SK-N-SH treated with all-trans-retinoic acid at 6 μM for 48 hours (cell line): ENCODE results near the gene CDK12.

Experiments
- ATAC-seq: fragments of 200-7000 bp; cut with Tn5 transposase; 3 replicates; pipeline ENCODE4 v1.9.1; 2020; ENCODE audit warnings: mild to moderate bottlenecking, moderate library complexity
- ARNTL ChIP-seq: fragments of 450-650 bp; formaldehyde crosslinking; IDR thresholded peaks from 2 replicates; pipeline ENCODE4 v1.5.0; 2020; ENCODE audit warnings: low read depth, mild to moderate bottlenecking, moderate library complexity, borderline replicate concordance
- BACH2 ChIP-seq: fragments of 250-450 bp; sonication (Bioruptor Pico); IDR thresholded peaks from 2 replicates; pipeline ENCODE4 v1.9.0; 2021; ENCODE audit warnings: mild to moderate bottlenecking, borderline replicate concordance
- CSDC2 ChIP-seq: fragments of 250-450 bp; sonication (Bioruptor Pico); IDR thresholded peaks from 2 replicates; pipeline ENCODE4 v1.5.0; 2020; ENCODE audit warnings: mild to moderate bottlenecking, moderate library complexity
- ESRRG ChIP-seq: fragments of 250-450 bp; sonication (Bioruptor Pico); IDR thresholded peaks from 2 replicates; pipeline ENCODE4 v1.6.1; 2021; ENCODE audit warnings: mild to moderate bottlenecking
- ISL1 ChIP-seq: fragments of 250-450 bp; sonication (Bioruptor Pico); IDR thresholded peaks from 2 replicates; pipeline ENCODE4 v2.1.2; 2022; ENCODE audit warnings: mild to moderate bottlenecking, moderate library complexity
- OSR1 ChIP-seq: fragments of 250-450 bp; sonication (Bioruptor Pico); IDR thresholded peaks from 2 replicates; pipeline ENCODE4 v1.8.0; 2022; ENCODE audit warnings: moderate library complexity, mild to moderate bottlenecking, inconsistent platforms
- PPARA ChIP-seq: fragments of 250-450 bp; sonication (Bioruptor Pico); IDR thresholded peaks from 2 replicates; pipeline ENCODE4 v1.5.0; 2020; ENCODE audit warnings: mild to moderate bottlenecking, borderline replicate concordance
- RARB ChIP-seq: fragments of 250-450 bp; sonication (Bioruptor Pico); IDR thresholded peaks from 2 replicates; pipeline ENCODE4 v1.8.0; 2021; ENCODE audit warnings: mild to moderate bottlenecking, moderate library complexity
- TCF4 ChIP-seq: fragments of 250-450 bp; sonication (Bioruptor Pico); IDR thresholded peaks from 2 replicates; pipeline ENCODE4 v1.8.0; 2021; ENCODE audit warnings: mild to moderate bottlenecking, moderate library complexity, borderline replicate concordance
- TOX ChIP-seq: fragments of 250-450 bp; sonication (Bioruptor Pico); IDR thresholded peaks from 2 replicates; pipeline ENCODE4 v1.8.0; 2021; ENCODE audit warnings: mild to moderate bottlenecking, moderate library complexity, borderline replicate concordance
- ZFP3 ChIP-seq: fragments of 250-450 bp; sonication (Bioruptor Pico); IDR thresholded peaks from 2 replicates; pipeline ENCODE4 v1.5.0; 2020; ENCODE audit warnings: mild to moderate bottlenecking, moderate library complexity
- ZFP30 ChIP-seq: fragments of 450-650 bp; formaldehyde crosslinking; IDR thresholded peaks from 2 replicates; pipeline ENCODE4 v1.5.0; 2022; ENCODE audit warnings: mild to moderate bottlenecking, moderate library complexity
- ZNF565 ChIP-seq: fragments of 450-650 bp; formaldehyde crosslinking; conservative IDR thresholded peaks from 2 replicates; pipeline ENCODE4 v1.5.0; 2020; ENCODE audit warnings: low read depth, mild to moderate bottlenecking, moderate library complexity
- ZNF70 ChIP-seq: fragments of 450-650 bp; formaldehyde crosslinking; IDR thresholded peaks from 2 replicates; pipeline ENCODE4 v1.5.0; 2020; ENCODE audit warnings: mild to moderate bottlenecking, moderate library complexity
- ZNF8 ChIP-seq: fragments of 450-650 bp; formaldehyde crosslinking; IDR thresholded peaks from 2 replicates; pipeline ENCODE4 v1.5.0; 2020; ENCODE audit warnings: mild to moderate bottlenecking, moderate library complexity
- TF ChIP-seq, protein P1 (sequence below): fragments of 250-450 bp; sonication (Bioruptor Pico); IDR thresholded peaks from 2 replicates; pipeline ENCODE4 v1.5.1; 2021; ENCODE audit warnings: mild to moderate bottlenecking, moderate library complexity
- TF ChIP-seq, protein P2 (sequence below): fragments of 250-450 bp; sonication (Bioruptor Pico); IDR thresholded peaks from 2 replicates; pipeline ENCODE4 v1.8.0; 2020; ENCODE audit warnings: mild to moderate bottlenecking, moderate library complexity, borderline replicate concordance
- TF ChIP-seq, protein P3 (sequence below): fragments of 250-450 bp; sonication (Bioruptor Pico); IDR thresholded peaks from 2 replicates; pipeline ENCODE4 v1.5.1; 2020; ENCODE audit warnings: low read depth, mild to moderate bottlenecking, moderate library complexity
- TF ChIP-seq, protein P4 (sequence below): fragments of 250-450 bp; sonication (Bioruptor Pico); IDR thresholded peaks from 2 replicates; pipeline ENCODE4 v1.8.0; 2021; ENCODE audit warnings: low read depth, mild to moderate bottlenecking, moderate library complexity, borderline replicate concordance

The CDK12 gene

DNA sequence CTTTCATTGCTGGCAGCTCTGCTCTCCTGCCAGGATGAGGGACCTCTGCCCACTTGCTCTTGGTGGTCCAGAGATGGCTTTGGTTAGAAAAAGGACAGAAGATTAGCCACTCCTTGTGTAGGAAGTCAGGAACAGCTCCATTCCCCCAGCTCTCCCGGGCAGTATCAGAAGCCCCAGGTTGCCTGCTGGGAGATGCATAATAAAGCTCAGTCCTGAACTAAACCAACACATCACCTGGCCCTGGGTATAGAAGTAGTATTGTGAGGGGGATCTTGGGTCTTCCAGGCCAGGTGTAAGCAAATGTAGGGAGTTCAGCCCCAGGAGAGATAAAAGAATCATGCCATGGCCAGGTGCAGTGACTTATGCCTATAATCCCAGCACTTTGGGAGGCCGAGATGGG lies 94.1 kb downstream of the CDK12 start:
- no peak for TF ChIP-seq ZNF565 (CRISPR knock-in tag)
- no peak for TF ChIP-seq BACH2
- no peak for TF ChIP-seq ISL1 (CRISPR knock-in tag)
- TF ChIP-seq ZNF70 (CRISPR knock-in tag), result no peak
- TF ChIP-seq ESRRG (CRISPR knock-in tag), result no peak
- TF ChIP-seq, protein P1, sequence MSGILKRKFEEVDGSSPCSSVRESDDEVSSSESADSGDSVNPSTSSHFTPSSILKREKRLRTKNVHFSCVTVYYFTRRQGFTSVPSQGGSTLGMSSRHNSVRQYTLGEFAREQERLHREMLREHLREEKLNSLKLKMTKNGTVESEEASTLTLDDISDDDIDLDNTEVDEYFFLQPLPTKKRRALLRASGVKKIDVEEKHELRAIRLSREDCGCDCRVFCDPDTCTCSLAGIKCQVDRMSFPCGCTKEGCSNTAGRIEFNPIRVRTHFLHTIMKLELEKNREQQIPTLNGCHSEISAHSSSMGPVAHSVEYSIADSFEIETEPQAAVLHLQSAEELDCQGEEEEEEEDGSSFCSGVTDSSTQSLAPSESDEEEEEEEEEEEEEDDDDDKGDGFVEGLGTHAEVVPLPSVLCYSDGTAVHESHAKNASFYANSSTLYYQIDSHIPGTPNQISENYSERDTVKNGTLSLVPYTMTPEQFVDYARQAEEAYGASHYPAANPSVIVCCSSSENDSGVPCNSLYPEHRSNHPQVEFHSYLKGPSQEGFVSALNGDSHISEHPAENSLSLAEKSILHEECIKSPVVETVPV (CRISPR knock-in tag), result no peak
- TF ChIP-seq, protein P2, sequence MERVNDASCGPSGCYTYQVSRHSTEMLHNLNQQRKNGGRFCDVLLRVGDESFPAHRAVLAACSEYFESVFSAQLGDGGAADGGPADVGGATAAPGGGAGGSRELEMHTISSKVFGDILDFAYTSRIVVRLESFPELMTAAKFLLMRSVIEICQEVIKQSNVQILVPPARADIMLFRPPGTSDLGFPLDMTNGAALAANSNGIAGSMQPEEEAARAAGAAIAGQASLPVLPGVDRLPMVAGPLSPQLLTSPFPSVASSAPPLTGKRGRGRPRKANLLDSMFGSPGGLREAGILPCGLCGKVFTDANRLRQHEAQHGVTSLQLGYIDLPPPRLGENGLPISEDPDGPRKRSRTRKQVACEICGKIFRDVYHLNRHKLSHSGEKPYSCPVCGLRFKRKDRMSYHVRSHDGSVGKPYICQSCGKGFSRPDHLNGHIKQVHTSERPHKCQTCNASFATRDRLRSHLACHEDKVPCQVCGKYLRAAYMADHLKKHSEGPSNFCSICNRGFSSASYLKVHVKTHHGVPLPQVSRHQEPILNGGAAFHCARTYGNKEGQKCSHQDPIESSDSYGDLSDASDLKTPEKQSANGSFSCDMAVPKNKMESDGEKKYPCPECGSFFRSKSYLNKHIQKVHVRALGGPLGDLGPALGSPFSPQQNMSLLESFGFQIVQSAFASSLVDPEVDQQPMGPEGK (CRISPR knock-in tag), result no peak
- TF ChIP-seq, protein P3, sequence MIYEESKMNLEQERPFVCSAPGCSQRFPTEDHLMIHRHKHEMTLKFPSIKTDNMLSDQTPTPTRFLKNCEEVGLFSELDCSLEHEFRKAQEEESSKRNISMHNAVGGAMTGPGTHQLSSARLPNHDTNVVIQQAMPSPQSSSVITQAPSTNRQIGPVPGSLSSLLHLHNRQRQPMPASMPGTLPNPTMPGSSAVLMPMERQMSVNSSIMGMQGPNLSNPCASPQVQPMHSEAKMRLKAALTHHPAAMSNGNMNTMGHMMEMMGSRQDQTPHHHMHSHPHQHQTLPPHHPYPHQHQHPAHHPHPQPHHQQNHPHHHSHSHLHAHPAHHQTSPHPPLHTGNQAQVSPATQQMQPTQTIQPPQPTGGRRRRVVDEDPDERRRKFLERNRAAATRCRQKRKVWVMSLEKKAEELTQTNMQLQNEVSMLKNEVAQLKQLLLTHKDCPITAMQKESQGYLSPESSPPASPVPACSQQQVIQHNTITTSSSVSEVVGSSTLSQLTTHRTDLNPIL (CRISPR knock-in tag), result no peak
- TF ChIP-seq, protein P4, sequence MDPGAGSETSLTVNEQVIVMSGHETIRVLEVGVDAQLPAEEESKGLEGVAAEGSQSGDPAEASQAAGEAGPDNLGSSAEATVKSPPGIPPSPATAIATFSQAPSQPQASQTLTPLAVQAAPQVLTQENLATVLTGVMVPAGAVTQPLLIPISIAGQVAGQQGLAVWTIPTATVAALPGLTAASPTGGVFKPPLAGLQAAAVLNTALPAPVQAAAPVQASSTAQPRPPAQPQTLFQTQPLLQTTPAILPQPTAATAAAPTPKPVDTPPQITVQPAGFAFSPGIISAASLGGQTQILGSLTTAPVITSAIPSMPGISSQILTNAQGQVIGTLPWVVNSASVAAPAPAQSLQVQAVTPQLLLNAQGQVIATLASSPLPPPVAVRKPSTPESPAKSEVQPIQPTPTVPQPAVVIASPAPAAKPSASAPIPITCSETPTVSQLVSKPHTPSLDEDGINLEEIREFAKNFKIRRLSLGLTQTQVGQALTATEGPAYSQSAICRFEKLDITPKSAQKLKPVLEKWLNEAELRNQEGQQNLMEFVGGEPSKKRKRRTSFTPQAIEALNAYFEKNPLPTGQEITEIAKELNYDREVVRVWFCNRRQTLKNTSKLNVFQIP, result no peak
- TF ChIP-seq ZNF8 (CRISPR knock-in tag), result no peak
- TF ChIP-seq TCF4 (CRISPR knock-in tag), result no peak
- no peak for TF ChIP-seq PPARA
- ATAC-seq, result no peak

DNA sequence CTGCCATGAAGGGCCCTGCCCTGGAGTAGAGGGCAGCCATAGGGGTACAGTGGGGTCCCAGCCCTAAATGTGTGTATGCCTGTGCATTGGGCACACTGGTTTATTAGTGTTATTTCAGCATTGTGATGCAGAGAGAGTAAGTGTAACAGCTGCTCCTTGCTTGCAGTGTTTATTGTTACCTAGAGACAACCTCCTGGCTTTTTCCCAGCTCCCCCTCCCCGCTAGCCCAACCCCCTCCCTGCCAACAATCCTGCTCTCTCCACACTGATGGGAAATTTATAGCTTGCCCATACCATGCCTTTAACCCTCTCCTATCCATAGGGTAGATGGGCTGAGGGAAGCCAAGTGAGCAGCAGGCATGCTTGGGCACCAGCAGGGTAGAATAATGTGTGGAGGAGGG lies 95.1 kb downstream of the CDK12 start:
- no peak for ATAC-seq
- TF ChIP-seq PPARA, result no peak
- TF ChIP-seq ZNF70 (CRISPR knock-in tag), result no peak
- TF ChIP-seq ZFP30 (CRISPR knock-in tag), result no peak
- TF ChIP-seq, protein P1 (CRISPR knock-in tag), result no peak
- no peak for TF ChIP-seq RARB
- no peak for TF ChIP-seq ARNTL (CRISPR knock-in tag)
- TF ChIP-seq, protein P2 (CRISPR knock-in tag), result no peak
- no peak for TF ChIP-seq ZNF8 (CRISPR knock-in tag)
- TF ChIP-seq OSR1 (CRISPR knock-in tag), result no peak
- no peak for TF ChIP-seq CSDC2 (CRISPR knock-in tag)
- no peak for TF ChIP-seq ZNF565 (CRISPR knock-in tag)
- no peak for TF ChIP-seq ESRRG (CRISPR knock-in tag)
- TF ChIP-seq, protein P3 (CRISPR knock-in tag), result no peak
- TF ChIP-seq ZFP3, result no peak
- TF ChIP-seq TCF4 (CRISPR knock-in tag), result no peak

DNA sequence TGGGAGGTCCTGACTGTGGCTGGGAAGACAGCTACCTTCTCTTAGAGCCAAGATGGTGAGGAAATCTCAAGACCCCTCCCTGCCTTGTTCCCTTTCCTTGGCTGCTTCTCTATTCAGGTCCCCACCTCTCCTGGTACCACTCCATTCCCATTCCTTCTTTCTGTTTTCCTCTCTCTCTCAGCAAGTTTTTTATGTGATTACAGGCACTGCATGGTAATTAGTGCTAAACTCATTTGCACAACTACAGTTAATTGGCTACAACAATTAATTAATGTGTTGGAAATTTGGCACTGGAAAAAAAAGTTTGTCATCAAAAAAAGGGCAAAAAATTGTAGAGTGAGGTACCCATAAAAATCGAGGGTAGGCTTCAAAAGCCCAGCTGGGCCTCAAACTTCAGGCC lies 101.1 kb downstream of the CDK12 start:
- ATAC-seq, result no peak
- TF ChIP-seq TOX (CRISPR knock-in tag) (no peak), PPARA (no peak), BACH2 (no peak), TCF4 (CRISPR knock-in tag) (no peak)
- TF ChIP-seq, protein P2 (CRISPR knock-in tag), result no peak
- TF ChIP-seq, protein P3 (CRISPR knock-in tag), result no peak
- TF ChIP-seq, protein P4, result no peak
